ENCODE results near the gene LRRC34. TPM values are rescaled to one million over a fixed set of nuclear protein-coding genes. Genes with fewer than 3 reads are reported as not detected.

The LRRC34 gene
- total and polyA plus RNA-seq, 9 of the 15 experiments (the other 6 are each of a cell fraction or from before 2014, with no cell fraction given): 0.17 to 0.30 TPM; not detected in 7

GRCh38 chr3:169771497-169772304, 41.0 kb downstream of the LRRC34 start:
- H3K36me3 ChIP-seq (ENCODE audit: control insufficient read depth, insufficient read depth, low read length): peaks cover 26% of the 10 kb centered on the region
- H3K4me3 ChIP-seq: peak overlapping the region; percentile 89
- H3K9me1 ChIP-seq (ENCODE audit: control insufficient read depth, insufficient read depth, low read length): no peaks in the 10 kb centered on the region
- BruUV-seq (replicated peaks): no TSS peak
- H3K27ac ChIP-seq (ENCODE audit: extremely low read depth, low read depth, low read length): peak overlapping the region; percentile 98
- DNase-seq (ENCODE audit: extremely low read depth in 1 of 4, low spot score in 3 of 4): peak; percentile 36 to 83 (median 56)
- ATAC-seq: peak; percentile 54
- peaks cover 4% of the 10 kb centered on the region; the same call in 1 of the 2 replicates for H3K9me3 ChIP-seq (replicated peaks; ENCODE audit: control insufficient read depth, insufficient read depth, low read depth, low read length)
- FAIRE-seq: no peak
- WGBS (ENCODE audit: insufficient coverage, low coverage, missing lambda C conversion rate): under 1% methylated on average over 27 of the region's 27 CpGs
- in situ Hi-C loops (cut with MboI) (no loop called here), intact Hi-C loops (cut with micrococcal nuclease) (no loop called here)
- CTCF ChIA-PET (ENCODE audit: low intra/inter-chr PET ratio): no interaction called here
- no peaks in the 10 kb centered on the region for H3K27me3 ChIP-seq (ENCODE audit: control insufficient read depth in 2 of 2, insufficient read depth in 2 of 2, low read length in 2 of 2)
- peak overlapping the region; percentile 98 for H3K4me2 ChIP-seq (ENCODE audit: insufficient read depth, low read length)
- peaks cover 43% of the 10 kb centered on the region for H3K79me2 ChIP-seq (ENCODE audit: control insufficient read depth, insufficient read depth, low read length)
- no peaks in the 10 kb centered on the region for H4K20me1 ChIP-seq (replicated peaks; ENCODE audit: control insufficient read depth, insufficient read depth, low read length)
- H3K9ac ChIP-seq (ENCODE audit: insufficient read depth in 1 of 2, low read depth in 2 of 2, low read length in 2 of 2): peak overlapping the region; percentile 89 to 96; a peak in 3 of 4 replicates
- peak overlapping the region; percentile 99 for H2AFZ ChIP-seq (ENCODE audit: low read depth, low read length)
- H3K4me1 ChIP-seq (replicated peaks in 1 of 2; ENCODE audit: control insufficient read depth in 2 of 2, insufficient read depth in 2 of 2, low read length in 2 of 2): peaks cover 10 to 13% of the 10 kb centered on the region in 2 experiments; a peak in 3 of 5 replicates
- POLR2A ChIA-PET: interaction anchor here (0.7 to 1.0 kb wide), 2 partner anchors 9 to 13 kb away, joined by 3 read pairs; no protein-coding TSS in a partner anchor
- no peak for TF ChIP-seq RBBP5 (IDR thresholded peaks at IDR 0.05; ENCODE audit: borderline replicate concordance, insufficient read depth, low read length, poor library complexity, severe bottlenecking)
- peak; percentile 27 for TF ChIP-seq TAF1 (IDR thresholded peaks at IDR 0.05; ENCODE audit: control insufficient read depth, extremely low read depth, insufficient read depth, low read length, severe bottlenecking)
- TF ChIP-seq AFF1 (IDR thresholded peaks at IDR 0.05; ENCODE audit: low read depth in 1 of 2, partially characterized antibody in 2 of 2): peak in 1 of 2 experiments; percentile 81
- TF ChIP-seq ATF1 (CRISPR knock-in tag; IDR thresholded peaks at IDR 0.05): no peak
- TF ChIP-seq ATF1 (tag; IDR thresholded peaks at IDR 0.05): peak; percentile 51
- no peak for TF ChIP-seq HDAC6 (IDR thresholded peaks at IDR 0.05; ENCODE audit: low read depth, low read length)
- TF ChIP-seq BRF2 (IDR thresholded peaks at IDR 0.05; ENCODE audit: borderline replicate concordance, insufficient read depth, insufficient read length): no peak
- TF ChIP-seq BRF1 (IDR thresholded peaks at IDR 0.05; ENCODE audit: borderline replicate concordance, extremely low read depth, insufficient read length): no peak
- peak; percentile 53; the same call in 1 of the 2 replicates for TF ChIP-seq ZNF766 (CRISPR knock-in tag; conservative IDR thresholded peaks at IDR 0.05)
- peak; percentile 50 for TF ChIP-seq POLR3G (IDR thresholded peaks at IDR 0.05; ENCODE audit: extremely low read depth, insufficient read length, insufficient replicate concordance)
- no peak for TF ChIP-seq ZNF41 (CRISPR knock-in tag; conservative IDR thresholded peaks at IDR 0.05)
- TF ChIP-seq TRIM25 (IDR thresholded peaks at IDR 0.05; ENCODE audit: borderline replicate concordance): no peak
- TF ChIP-seq TFAM (CRISPR knock-in tag; conservative IDR thresholded peaks at IDR 0.05): no peak
